ENCODE measurements around the gene ACSL4. TPM values are rescaled to one million over a fixed set of nuclear protein-coding genes. Genes with fewer than 3 reads are reported as not detected.
A peak's percentile ranks its signal among the peaks of the same experiment; 100 is the strongest.
"Not testable (repeated sequence)": the region's sequence is repeated elsewhere in the genome, so short reads cannot be mapped to it uniquely, and the experiment has no call there.

The ACSL4 gene
- total RNA-seq, 1 donor from 2014 or later = 39.8 TPM

- no peak for TF ChIP-seq POLR2AphosphoS5 (IDR thresholded peaks at IDR 0.05; ENCODE audit: insufficient read depth in 1 of 2, low read depth in 1 of 2)
- no peak for TF ChIP-seq POLR2A (IDR thresholded peaks at IDR 0.05)
- TF ChIP-seq CTCF (IDR thresholded peaks at IDR 0.05) = no peak
- H3K4me3 ChIP-seq = peak overlapping the region; percentile 55 to 58
Observed at GRCh38 chrX:109732017-109732801, 848 bp downstream of the ACSL4 start.

DNA sequence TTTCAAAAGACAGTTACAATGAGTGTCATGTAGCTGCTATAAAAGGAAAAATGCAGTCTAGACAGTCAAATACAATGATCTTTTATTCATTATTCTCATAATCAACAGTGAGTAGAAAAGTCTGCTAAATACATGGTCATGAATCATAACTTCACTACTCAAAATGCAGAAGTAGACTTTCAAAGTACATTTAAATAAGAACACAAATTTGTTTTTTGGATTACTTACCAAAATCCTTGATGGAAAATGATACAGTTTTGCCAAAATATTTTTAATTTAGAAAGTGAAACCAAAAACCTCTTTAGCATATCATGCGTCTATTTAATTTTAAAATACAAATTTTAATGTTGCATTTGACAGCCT, 4.9 kb downstream of the ACSL4 start:
- Histone ChIP-seq H3K27ac (peak overlapping the region; percentile 33), H3K9me3 (no peaks in the 10 kb centered on the region), H3K36me3 (no peaks in the 10 kb centered on the region), H3K27me3 (no peaks in the 10 kb centered on the region), H3K4me3 (no peak overlapping the region), H3K4me1 (no peaks in the 10 kb centered on the region)
- no peak for DNase-seq (ENCODE audit: extremely low spot score in 2 of 2)
- intact Hi-C loops (cut with DNase I) = no loop called here
- no peak for TF ChIP-seq CTCF (IDR thresholded peaks at IDR 0.05)
- TF ChIP-seq POLR2AphosphoS5 (IDR thresholded peaks at IDR 0.05; ENCODE audit: insufficient read depth in 1 of 2, low read depth in 1 of 2) = no peak
- no peak for TF ChIP-seq POLR2A (IDR thresholded peaks at IDR 0.05)

More at GRCh38 chrX:109732017-109732801, 848 bp downstream of the ACSL4 start:
- no peak for DNase-seq (ENCODE audit: extremely low spot score in 2 of 2)
- Histone ChIP-seq H3K27ac (peak overlapping the region; percentile 73), H3K4me1 (no peaks in the 10 kb centered on the region), H3K27me3 (no peaks in the 10 kb centered on the region), H3K36me3 (no peaks in the 10 kb centered on the region), H3K9me3 (no peaks in the 10 kb centered on the region)
- intact Hi-C loops (cut with DNase I) = no loop called here

DNA sequence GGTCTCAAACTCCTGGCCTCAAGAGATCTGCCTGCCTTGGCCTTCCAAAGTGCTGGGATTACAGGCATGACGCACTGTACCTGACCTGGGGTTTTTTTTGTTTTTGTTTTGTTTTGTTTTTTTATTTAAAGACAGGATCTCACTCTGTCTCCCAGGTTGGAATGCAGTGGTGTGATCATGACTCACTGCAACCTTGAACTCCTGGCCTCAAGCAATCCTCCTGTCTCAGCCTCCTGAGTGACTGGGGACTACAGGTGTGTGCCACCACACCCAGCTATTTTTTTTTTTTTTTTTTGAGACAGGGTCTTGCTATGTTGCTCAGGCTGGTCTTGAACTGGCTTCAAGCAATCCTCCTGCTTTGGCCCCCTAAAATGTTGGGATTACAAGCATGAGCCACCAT, 8.1 kb downstream of the ACSL4 start:
- DNase-seq (ENCODE audit: extremely low spot score in 2 of 2); H3K27ac ChIP-seq; intact Hi-C loops (cut with DNase I); H3K4me1 ChIP-seq; H3K27me3 ChIP-seq; H3K4me3 ChIP-seq; H3K36me3 ChIP-seq; H3K9me3 ChIP-seq: not testable (repeated sequence)

DNA sequence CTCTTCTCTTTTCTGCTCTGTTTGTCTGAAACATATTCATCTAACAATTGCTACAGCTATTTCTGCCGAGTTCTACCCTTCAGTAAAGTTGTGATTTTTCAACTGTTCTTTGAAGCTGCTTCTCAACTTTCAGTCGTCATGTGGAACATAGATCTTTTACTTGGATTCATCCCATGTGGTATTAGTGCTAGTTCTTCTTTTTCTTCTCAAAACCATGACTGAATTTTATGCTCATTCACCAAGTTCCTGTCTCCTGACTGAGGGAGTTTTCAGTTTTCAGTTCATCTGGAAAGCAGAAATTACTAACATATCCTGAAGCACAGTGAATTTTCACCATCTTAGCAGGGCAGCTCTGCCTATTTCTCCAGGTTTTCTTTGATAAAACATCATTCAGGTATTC, 12.1 kb downstream of the ACSL4 start:
- Histone ChIP-seq H3K4me1 (peaks cover 7% of the 10 kb centered on the region), H3K27me3 (no peaks in the 10 kb centered on the region), H3K27ac (no peak overlapping the region), H3K36me3 (no peaks in the 10 kb centered on the region), H3K9me3 (no peaks in the 10 kb centered on the region), H3K4me3 (no peak overlapping the region)
- no peak for DNase-seq (ENCODE audit: extremely low spot score in 2 of 2)
- no peak for TF ChIP-seq POLR2AphosphoS5 (IDR thresholded peaks at IDR 0.05; ENCODE audit: insufficient read depth in 1 of 2, low read depth in 1 of 2)
- TF ChIP-seq POLR2A (IDR thresholded peaks at IDR 0.05) = no peak
- no peak for TF ChIP-seq CTCF (IDR thresholded peaks at IDR 0.05)
- intact Hi-C loops (cut with DNase I) = no loop called here

- Histone ChIP-seq H3K9me3 (no peaks in the 10 kb centered on the region), H3K4me1 (peaks cover 10% of the 10 kb centered on the region), H3K27me3 (no peaks in the 10 kb centered on the region), H3K36me3 (no peaks in the 10 kb centered on the region), H3K27ac (no peak overlapping the region), H3K4me3 (no peak overlapping the region)
- DNase-seq (ENCODE audit: extremely low spot score in 2 of 2) = no peak
- no peak for TF ChIP-seq CTCF (IDR thresholded peaks at IDR 0.05)
- TF ChIP-seq POLR2A (IDR thresholded peaks at IDR 0.05) = no peak
- TF ChIP-seq POLR2AphosphoS5 (IDR thresholded peaks at IDR 0.05; ENCODE audit: insufficient read depth in 1 of 2, low read depth in 1 of 2) = no peak
- intact Hi-C loops (cut with DNase I) = no loop called here
Observed at GRCh38 chrX:109719264-109719663, 13.8 kb downstream of the ACSL4 start.

Data from vagina (tissue), 2 donors.